ENCODE measurements around the gene DCAF8L2.
"Not testable (repeated sequence)": the region's sequence is repeated elsewhere in the genome, so short reads cannot be mapped to it uniquely, and the experiment has no call there.

DCAF8L2 gene

DNA sequence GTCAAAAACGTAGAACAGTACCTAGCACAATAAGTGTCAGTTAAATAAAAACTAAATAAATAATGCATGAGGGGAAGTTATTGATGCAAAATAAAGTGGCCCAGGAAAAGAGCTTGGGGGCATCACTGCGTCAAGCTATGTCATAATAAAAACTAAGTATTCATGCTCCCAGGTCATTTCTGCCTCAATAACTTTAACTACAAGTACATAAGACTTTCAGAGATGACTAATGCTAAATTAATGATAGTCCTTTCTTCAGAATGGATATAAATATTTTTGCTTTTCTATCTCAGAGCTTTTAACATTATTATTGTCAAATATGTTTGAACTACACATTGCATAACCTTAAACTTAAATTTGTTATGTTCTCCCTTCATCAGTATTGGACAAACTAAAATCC lies 125.5 kb downstream of the DCAF8L2 start:
- Histone ChIP-seq H3K27ac (ENCODE audit: low read depth, low read length) (no peak overlapping the region), H3K27me3 (ENCODE audit: insufficient read depth, low read length, poor library complexity) (no peaks in the 10 kb centered on the region), H2AK5ac (ENCODE audit: low read length) (no peak overlapping the region), H3K79me1 (ENCODE audit: low read length) (no peaks in the 10 kb centered on the region), H3K4me1 (ENCODE audit: control insufficient read depth, low read depth, low read length) (no peaks in the 10 kb centered on the region), H2BK15ac (replicated peaks; ENCODE audit: low read depth) (no peak overlapping the region), H3K56ac (ENCODE audit: low read length) (no peak overlapping the region), H3K23ac (ENCODE audit: low read length) (no peak overlapping the region), H3K36me3 (ENCODE audit: control insufficient read depth, insufficient read depth, low read length) (no peaks in the 10 kb centered on the region), H2BK120ac (ENCODE audit: low read depth, low read length) (no peak overlapping the region), H3K9ac (ENCODE audit: low read length) (no peak overlapping the region), H3K4ac (ENCODE audit: low read depth, low read length) (no peak overlapping the region), H3K4me3 (ENCODE audit: low read length) (no peak overlapping the region), H3K79me2 (ENCODE audit: control insufficient read depth, insufficient read depth, low read length) (no peaks in the 10 kb centered on the region), H3K4me2 (ENCODE audit: low read length) (no peak overlapping the region), H3K18ac (ENCODE audit: low read length) (no peak overlapping the region), H4K5ac (ENCODE audit: low read length) (no peak overlapping the region), H2BK5ac (ENCODE audit: low read length) (no peak overlapping the region), H4K8ac (ENCODE audit: low read depth, low read length) (no peak overlapping the region)
- no CpG with 5 or more reads among the region's 2 CpGs for WGBS (ENCODE audit: extremely low coverage, insufficient coverage, low lambda C conversion rate)
- no peak for DNase-seq

DNA sequence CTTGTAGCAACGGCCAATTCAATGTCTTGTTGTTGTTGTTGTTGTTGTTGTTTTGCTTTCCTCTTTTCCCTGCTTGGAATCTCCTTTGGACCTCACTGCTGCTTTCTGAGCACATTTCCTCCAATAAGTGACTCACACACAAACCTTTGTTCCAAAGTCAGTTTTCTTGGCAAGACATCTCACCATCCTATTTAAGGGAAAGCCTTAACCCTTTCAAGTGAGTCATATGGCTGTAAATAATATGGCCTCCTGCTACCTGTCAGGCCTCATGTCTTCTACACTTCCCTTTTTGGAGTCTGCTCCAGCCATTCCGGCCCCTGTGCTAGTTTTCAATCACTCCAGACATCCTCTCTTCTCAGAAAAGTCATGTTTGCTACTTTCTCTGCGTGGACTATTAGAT lies 138.1 kb downstream of the DCAF8L2 start:
- Histone ChIP-seq H2AK5ac (ENCODE audit: low read length) (no peak overlapping the region), H3K4ac (ENCODE audit: low read depth, low read length) (no peak overlapping the region), H3K18ac (ENCODE audit: low read length) (peak overlapping the region; percentile 60), H3K56ac (ENCODE audit: low read length) (no peak overlapping the region), H3K79me1 (ENCODE audit: low read length) (no peaks in the 10 kb centered on the region), H3K9ac (ENCODE audit: low read length) (no peak overlapping the region), H3K79me2 (ENCODE audit: control insufficient read depth, insufficient read depth, low read length) (no peaks in the 10 kb centered on the region), H3K4me2 (ENCODE audit: low read length) (no peak overlapping the region), H2BK120ac (ENCODE audit: low read depth, low read length) (no peak overlapping the region), H2BK5ac (ENCODE audit: low read length) (no peak overlapping the region), H2BK15ac (replicated peaks; ENCODE audit: low read depth) (no peak overlapping the region), H3K23ac (ENCODE audit: low read length) (no peak overlapping the region), H3K27me3 (ENCODE audit: insufficient read depth, low read length, poor library complexity) (no peaks in the 10 kb centered on the region), H4K8ac (ENCODE audit: low read depth, low read length) (no peak overlapping the region), H3K4me3 (ENCODE audit: low read length) (no peak overlapping the region), H4K5ac (ENCODE audit: low read length) (no peak overlapping the region), H3K27ac (ENCODE audit: low read depth, low read length) (no peak overlapping the region), H3K36me3 (ENCODE audit: control insufficient read depth, insufficient read depth, low read length) (no peaks in the 10 kb centered on the region), H3K4me1 (ENCODE audit: control insufficient read depth, low read depth, low read length) (no peaks in the 10 kb centered on the region)
- no CpG with 5 or more reads among the region's 3 CpGs for WGBS (ENCODE audit: extremely low coverage, insufficient coverage, low lambda C conversion rate)
- DNase-seq = peak; percentile 16

DNA sequence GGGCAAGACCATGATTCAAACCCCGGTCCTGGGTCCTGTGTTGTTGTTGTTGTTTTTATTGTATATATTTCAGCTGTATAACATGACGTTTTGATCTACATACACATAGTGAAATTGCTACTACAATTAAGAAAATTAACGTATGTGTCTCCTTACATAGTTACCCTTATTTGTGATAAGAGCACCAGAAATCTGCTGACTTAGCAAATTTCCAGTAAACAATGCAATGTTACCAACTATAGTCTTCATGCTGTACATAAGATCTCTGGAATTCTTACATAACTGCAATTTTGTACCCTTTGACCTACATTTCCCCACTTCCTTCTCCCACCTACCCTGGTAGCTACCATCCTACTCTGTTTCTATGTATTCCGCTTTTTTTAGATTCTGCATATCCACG lies 141.8 kb downstream of the DCAF8L2 start:
- no peaks in the 10 kb centered on the region for H3K36me3 ChIP-seq (ENCODE audit: control insufficient read depth, insufficient read depth, low read length)
- no peak for DNase-seq

DNA sequence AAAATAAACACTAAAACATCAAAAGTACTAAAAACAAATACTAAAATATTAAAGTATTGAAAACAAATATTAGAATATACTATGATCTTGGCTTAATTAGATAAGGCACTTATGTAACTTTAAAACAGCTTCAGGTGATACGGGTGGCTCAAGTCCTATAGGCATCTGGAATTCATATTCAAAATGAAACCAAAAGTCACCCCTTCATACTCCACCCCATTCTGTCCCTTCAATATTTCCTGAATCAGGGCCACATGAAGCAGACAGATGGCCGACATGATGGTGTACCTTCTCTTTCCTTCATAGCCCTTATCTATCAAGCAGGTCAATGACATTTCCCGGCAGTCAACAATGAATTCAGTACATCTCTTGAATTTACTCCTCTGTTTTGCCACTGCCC lies 145.8 kb downstream of the DCAF8L2 start:
- Histone ChIP-seq H2AK5ac (ENCODE audit: low read length) (no peak overlapping the region), H3K36me3 (ENCODE audit: control insufficient read depth, insufficient read depth, low read length) (no peaks in the 10 kb centered on the region), H3K79me2 (ENCODE audit: control insufficient read depth, insufficient read depth, low read length) (no peaks in the 10 kb centered on the region), H3K4ac (ENCODE audit: low read depth, low read length) (no peak overlapping the region), H4K8ac (ENCODE audit: low read depth, low read length) (no peak overlapping the region), H3K4me1 (ENCODE audit: control insufficient read depth, low read depth, low read length) (no peaks in the 10 kb centered on the region), H3K4me3 (ENCODE audit: low read length) (no peak overlapping the region), H3K27me3 (ENCODE audit: insufficient read depth, low read length, poor library complexity) (no peaks in the 10 kb centered on the region), H3K18ac (ENCODE audit: low read length) (no peak overlapping the region), H3K4me2 (ENCODE audit: low read length) (no peak overlapping the region), H3K56ac (ENCODE audit: low read length) (no peak overlapping the region), H4K5ac (ENCODE audit: low read length) (no peak overlapping the region), H3K9ac (ENCODE audit: low read length) (no peak overlapping the region), H2BK5ac (ENCODE audit: low read length) (no peak overlapping the region), H3K27ac (ENCODE audit: low read depth, low read length) (no peak overlapping the region), H3K79me1 (ENCODE audit: low read length) (no peaks in the 10 kb centered on the region), H2BK15ac (replicated peaks; ENCODE audit: low read depth) (no peak overlapping the region), H3K23ac (ENCODE audit: low read length) (no peak overlapping the region), H2BK120ac (ENCODE audit: low read depth, low read length) (no peak overlapping the region)
- no CpG with 5 or more reads among the region's 3 CpGs for WGBS (ENCODE audit: extremely low coverage, insufficient coverage, low lambda C conversion rate)
- DNase-seq = no peak

More for the DNA sequence above, 141.8 kb downstream of the DCAF8L2 start:
- Histone ChIP-seq H3K4me2 (ENCODE audit: low read length) (no peak overlapping the region), H2AK5ac (ENCODE audit: low read length) (no peak overlapping the region), H3K79me1 (ENCODE audit: low read length) (no peaks in the 10 kb centered on the region), H3K4me1 (ENCODE audit: control insufficient read depth, low read depth, low read length) (no peaks in the 10 kb centered on the region), H4K8ac (ENCODE audit: low read depth, low read length) (no peak overlapping the region), H4K5ac (ENCODE audit: low read length) (no peak overlapping the region), H3K9ac (ENCODE audit: low read length) (no peak overlapping the region), H3K4me3 (ENCODE audit: low read length) (no peak overlapping the region), H2BK5ac (ENCODE audit: low read length) (no peak overlapping the region), H3K27me3 (ENCODE audit: insufficient read depth, low read length, poor library complexity) (no peaks in the 10 kb centered on the region), H3K79me2 (ENCODE audit: control insufficient read depth, insufficient read depth, low read length) (no peaks in the 10 kb centered on the region), H2BK120ac (ENCODE audit: low read depth, low read length) (no peak overlapping the region), H3K4ac (ENCODE audit: low read depth, low read length) (no peak overlapping the region), H3K18ac (ENCODE audit: low read length) (no peak overlapping the region), H3K23ac (ENCODE audit: low read length) (no peak overlapping the region), H3K56ac (ENCODE audit: low read length) (no peak overlapping the region), H2BK15ac (replicated peaks; ENCODE audit: low read depth) (no peak overlapping the region), H3K27ac (ENCODE audit: low read depth, low read length) (no peak overlapping the region)
- WGBS (ENCODE audit: extremely low coverage, insufficient coverage, low lambda C conversion rate) = no CpG with 5 or more reads among the region's 5 CpGs

DNA sequence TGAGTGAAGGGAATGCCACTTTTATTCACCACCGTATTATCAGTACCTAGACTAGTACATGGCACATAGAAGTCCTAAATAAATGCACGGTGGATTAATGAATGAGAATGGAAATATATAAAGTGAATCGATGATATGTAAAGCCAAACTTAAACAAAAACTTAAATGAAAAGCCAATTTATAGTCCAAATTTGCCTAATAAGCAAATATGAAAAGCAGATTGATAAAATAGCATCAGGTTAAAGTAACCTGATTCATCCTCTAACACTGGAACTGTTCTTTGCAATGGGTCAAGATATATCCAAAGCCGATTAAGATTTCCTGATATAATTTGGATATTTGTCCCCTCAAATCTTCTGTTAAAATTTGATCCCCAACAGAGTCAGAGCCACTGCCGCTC lies 150.8 kb downstream of the DCAF8L2 start:
- Histone ChIP-seq H4K5ac (ENCODE audit: low read length) (no peak overlapping the region), H3K18ac (ENCODE audit: low read length) (no peak overlapping the region), H3K56ac (ENCODE audit: low read length) (no peak overlapping the region), H3K79me2 (ENCODE audit: control insufficient read depth, insufficient read depth, low read length) (no peaks in the 10 kb centered on the region), H3K36me3 (ENCODE audit: control insufficient read depth, insufficient read depth, low read length) (no peaks in the 10 kb centered on the region), H3K9ac (ENCODE audit: low read length) (no peak overlapping the region), H3K79me1 (ENCODE audit: low read length) (no peaks in the 10 kb centered on the region), H3K4me2 (ENCODE audit: low read length) (no peak overlapping the region), H3K27me3 (ENCODE audit: insufficient read depth, low read length, poor library complexity) (no peaks in the 10 kb centered on the region), H3K23ac (ENCODE audit: low read length) (no peak overlapping the region), H2BK120ac (ENCODE audit: low read depth, low read length) (no peak overlapping the region), H2BK15ac (replicated peaks; ENCODE audit: low read depth) (no peak overlapping the region), H3K4ac (ENCODE audit: low read depth, low read length) (no peak overlapping the region), H3K27ac (ENCODE audit: low read depth, low read length) (no peak overlapping the region), H3K4me1 (ENCODE audit: control insufficient read depth, low read depth, low read length) (no peaks in the 10 kb centered on the region), H4K8ac (ENCODE audit: low read depth, low read length) (no peak overlapping the region), H2AK5ac (ENCODE audit: low read length) (no peak overlapping the region), H2BK5ac (ENCODE audit: low read length) (no peak overlapping the region), H3K4me3 (ENCODE audit: low read length) (no peak overlapping the region)
- WGBS (ENCODE audit: extremely low coverage, insufficient coverage, low lambda C conversion rate) = no CpG with 5 or more reads among the region's 5 CpGs
- no peak for DNase-seq

DNA sequence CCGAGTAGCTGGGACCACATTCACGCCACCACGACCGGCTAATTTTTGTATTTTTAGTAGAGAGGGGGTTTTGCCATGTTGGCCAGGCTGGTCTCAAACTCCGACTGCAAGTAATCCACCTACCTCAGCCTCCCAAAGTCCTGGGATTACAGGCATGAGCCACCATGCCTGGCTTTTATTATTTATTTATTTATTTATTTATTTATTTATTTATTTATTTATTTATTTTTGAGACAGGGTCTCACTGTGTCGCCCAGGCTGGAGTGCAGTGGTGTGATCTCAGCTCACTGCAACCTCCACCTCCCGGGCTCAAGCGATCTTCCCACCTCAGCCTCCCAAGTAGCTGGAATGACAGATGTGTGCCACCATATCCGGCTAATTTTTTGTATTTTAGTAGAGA lies 153.4 kb downstream of the DCAF8L2 start:
- H3K4me1 ChIP-seq (ENCODE audit: control insufficient read depth, low read depth, low read length); H2AK5ac ChIP-seq (ENCODE audit: low read length); H3K4me3 ChIP-seq (ENCODE audit: low read length); H2BK15ac ChIP-seq (replicated peaks; ENCODE audit: low read depth); H3K56ac ChIP-seq (ENCODE audit: low read length); H3K9ac ChIP-seq (ENCODE audit: low read length); H3K79me1 ChIP-seq (ENCODE audit: low read length); H3K27ac ChIP-seq (ENCODE audit: low read depth, low read length); H3K18ac ChIP-seq (ENCODE audit: low read length); H4K5ac ChIP-seq (ENCODE audit: low read length); H3K4ac ChIP-seq (ENCODE audit: low read depth, low read length); H2BK5ac ChIP-seq (ENCODE audit: low read length); H3K4me2 ChIP-seq (ENCODE audit: low read length); H3K36me3 ChIP-seq (ENCODE audit: control insufficient read depth, insufficient read depth, low read length); H3K23ac ChIP-seq (ENCODE audit: low read length); H2BK120ac ChIP-seq (ENCODE audit: low read depth, low read length); H4K8ac ChIP-seq (ENCODE audit: low read depth, low read length); H3K79me2 ChIP-seq (ENCODE audit: control insufficient read depth, insufficient read depth, low read length); H3K27me3 ChIP-seq (ENCODE audit: insufficient read depth, low read length, poor library complexity); DNase-seq: not testable (repeated sequence)
- no CpG with 5 or more reads among the region's 9 CpGs for WGBS (ENCODE audit: extremely low coverage, insufficient coverage, low lambda C conversion rate)

Data from mesendoderm (in vitro differentiated cells).